Transverse colon (tissue), 4 donors: ENCODE data around the gene MAK. TPM values are rescaled to one million over a fixed set of nuclear protein-coding genes. Genes with fewer than 3 reads are reported as not detected.
"Not testable (repeated sequence)": the region's sequence is repeated elsewhere in the genome, so short reads cannot be mapped to it uniquely, and the experiment has no call there.

Experiments
- DNase-seq: peaks from one replicate; pipeline ENCODE4 v3.0.0-alpha.2; 2019
- H3K27ac ChIP-seq, 4 donors: fragments of 200-600 bp; sonication (generic); 2 replicates each; pipeline ENCODE4 v1.5.1; 2016 to 2018; ENCODE audit warnings: inconsistent platforms in 4 of 4
- H3K27me3 ChIP-seq: fragments of 200-600 bp; sonication (generic); 2 replicates; pipeline ENCODE4 v1.5.1; 2017; ENCODE audit warnings: inconsistent platforms
- H3K36me3 ChIP-seq, 4 donors: fragments of 200-600 bp; sonication (generic); 2 replicates each; pipeline ENCODE4 v1.5.1; 2017 to 2019; ENCODE audit warnings: inconsistent platforms in 4 of 4
- H3K4me1 ChIP-seq, 4 donors: fragments of 200-600 bp; sonication (generic); 2 replicates each; pipeline ENCODE4 v1.5.1; 2017 to 2020; ENCODE audit warnings: inconsistent platforms in 4 of 4
- H3K4me3 ChIP-seq, 4 donors: fragments of 200-600 bp; sonication (generic); 1 replicate in 1 of 4; 2 replicates in 3 of 4; pipeline versions ENCODE4 v1.5.1 to v1.6.1; 2017 to 2019; ENCODE audit warnings: inconsistent platforms in 4 of 4
- H3K9me3 ChIP-seq, 2 donors: fragments of 200-600 bp; sonication (generic); 2 replicates each; pipeline ENCODE4 v1.5.1; 2017 to 2019; ENCODE audit warnings: inconsistent platforms in 2 of 2
- EP300 ChIP-seq: sonication (generic); formaldehyde crosslinking; IDR thresholded peaks from one replicate; pipeline ENCODE4 v1.6.1; 2017; ENCODE audit warnings: antibody characterized with exemption, low read depth
- POLR2A ChIP-seq: fragments of 450-650 bp; IDR thresholded peaks from one replicate; pipeline ENCODE4 v1.6.1; 2016; ENCODE audit warnings: antibody characterized with exemption, mild to moderate bottlenecking, moderate library complexity
- POLR2AphosphoS5 ChIP-seq, 3 donors: sonication (generic); formaldehyde crosslinking; IDR thresholded peaks; one replicate each; pipeline ENCODE4 v1.6.1; 2016; ENCODE audit warnings: antibody characterized with exemption in 3 of 3
- WGBS, 2 donors: methylation state at CpG; one replicate each; pipeline ENCODE4 v1.1.5; 2018; ENCODE audit warnings: low coverage in 1 of 2; 5-methylcytosine and 5-hydroxymethylcytosine counted together
- in situ Hi-C, 4 donors: fragments of 200-750 bp; cut with MboI; loops; one replicate each; pipeline versions ENCODE4 v1.15.0 to v1.15.1; 2017; ENCODE audit warnings: low sequenced_read_pairs in 3 of 4, low pct_ligation_motif_present in 1 of 4, low pct_unique_long_range_greater_than_20kb in 1 of 4
- intact Hi-C: fragments of 100-400 bp; cut with DNase I; formaldehyde crosslinking; loops from one replicate; pipeline ENCODE4 v1.15.1; 2023; ENCODE audit warnings: low total_unique reads
- total RNA-seq, 4 donors: library from RNA; depleted of rRNA; stranded (reverse); fragments of >200 nt; gene quantifications; one replicate each; pipeline ENCODE4 v1.1.0, GENCODE V29; 2016
- TF ChIP-seq, protein P1 (sequence below), 5 experiments: fragments of 200-600 bp in 3 of 5; fragments of 450-650 bp in 2 of 5; sonication (generic) in 3 of 5; IDR thresholded peaks; 1 replicate in 2 of 5; 2 replicates in 3 of 5; pipeline ENCODE4 v1.5.1; 2016 to 2017; ENCODE audit warnings: antibody characterized with exemption in 5 of 5, inconsistent platforms in 3 of 5, mild to moderate bottlenecking in 2 of 5, moderate library complexity in 1 of 5

MAK gene
- total RNA-seq, 4 donors from 2014 or later, result not detected

- 43 to 78% methylated on average over 3 to 11 of the region's 11 CpGs for WGBS, 2 donors
- Histone ChIP-seq H3K4me3 (peak overlapping the region in 3 of 4 donors; percentile 48 to 85 (median 72)), H3K27ac (peak overlapping the region; percentile 88 to 95 (median 94)), H3K27me3 (no peaks in the 10 kb centered on the region), H3K36me3 (no peaks in the 10 kb centered on the region), H3K9me3 (no peaks in the 10 kb centered on the region), H3K4me1 (peaks cover 0 to 30% (median 18%) of the 10 kb centered on the region in 4 donors)
- intact Hi-C loops (loop anchor here (2.0 kb wide), 1 partner anchor 25 kb away; the partner anchor contains the start of gene TMEM14B), in situ Hi-C loops (no loop called here)
- DNase-seq, result no peak
- TF ChIP-seq POLR2AphosphoS5 (IDR thresholded peaks at IDR 0.05) (no peak), EP300 (no peak), POLR2A (no peak)
- TF ChIP-seq, protein P1, sequence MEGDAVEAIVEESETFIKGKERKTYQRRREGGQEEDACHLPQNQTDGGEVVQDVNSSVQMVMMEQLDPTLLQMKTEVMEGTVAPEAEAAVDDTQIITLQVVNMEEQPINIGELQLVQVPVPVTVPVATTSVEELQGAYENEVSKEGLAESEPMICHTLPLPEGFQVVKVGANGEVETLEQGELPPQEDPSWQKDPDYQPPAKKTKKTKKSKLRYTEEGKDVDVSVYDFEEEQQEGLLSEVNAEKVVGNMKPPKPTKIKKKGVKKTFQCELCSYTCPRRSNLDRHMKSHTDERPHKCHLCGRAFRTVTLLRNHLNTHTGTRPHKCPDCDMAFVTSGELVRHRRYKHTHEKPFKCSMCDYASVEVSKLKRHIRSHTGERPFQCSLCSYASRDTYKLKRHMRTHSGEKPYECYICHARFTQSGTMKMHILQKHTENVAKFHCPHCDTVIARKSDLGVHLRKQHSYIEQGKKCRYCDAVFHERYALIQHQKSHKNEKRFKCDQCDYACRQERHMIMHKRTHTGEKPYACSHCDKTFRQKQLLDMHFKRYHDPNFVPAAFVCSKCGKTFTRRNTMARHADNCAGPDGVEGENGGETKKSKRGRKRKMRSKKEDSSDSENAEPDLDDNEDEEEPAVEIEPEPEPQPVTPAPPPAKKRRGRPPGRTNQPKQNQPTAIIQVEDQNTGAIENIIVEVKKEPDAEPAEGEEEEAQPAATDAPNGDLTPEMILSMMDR (IDR thresholded peaks at IDR 0.05), result no peak
Observed at GRCh38 chr6:10721850-10722569, 116.3 kb downstream of the MAK start.

DNA sequence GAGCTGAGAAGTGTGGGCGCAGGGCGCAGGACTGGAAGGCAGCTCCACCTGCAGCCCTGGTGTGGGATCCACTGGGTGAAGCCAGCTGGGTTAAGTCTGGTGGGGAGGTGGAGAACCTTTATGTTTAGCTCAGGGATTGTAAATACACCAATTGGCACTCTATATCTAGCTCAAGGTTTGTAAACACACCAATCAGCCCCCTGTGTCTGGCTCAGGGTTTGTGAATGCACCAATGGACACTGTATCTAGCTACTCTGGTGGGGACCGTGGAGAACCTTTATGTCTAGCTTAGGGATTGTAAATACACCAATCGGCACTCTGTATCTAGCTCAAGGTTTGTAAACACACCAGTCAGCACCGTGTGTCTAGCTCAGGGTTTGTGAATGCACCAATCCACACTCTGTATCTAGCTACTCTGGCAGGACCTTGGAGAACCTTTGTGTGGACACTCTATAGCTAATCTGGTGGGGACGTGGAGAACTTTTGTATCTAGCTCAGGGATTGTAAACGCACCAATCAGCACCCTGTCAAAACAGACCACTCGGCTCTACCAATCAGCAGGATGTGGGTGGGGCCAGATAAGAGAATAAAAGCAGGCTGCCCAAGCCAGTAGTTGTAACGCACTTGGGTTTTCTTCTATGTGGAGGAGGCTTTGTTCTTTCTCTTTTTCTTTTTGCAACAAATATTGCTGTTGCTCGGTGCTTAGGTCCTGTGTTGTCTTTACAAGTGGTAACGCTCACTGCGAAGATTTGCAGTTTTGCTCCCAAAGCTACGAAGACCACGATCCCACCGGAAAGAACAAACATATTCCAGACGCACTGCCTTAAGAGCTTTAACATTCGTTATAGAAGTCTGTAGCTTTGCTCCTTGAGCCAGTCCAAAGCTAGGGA is 117.1 kb downstream of the MAK start:
- in situ Hi-C loops, result not testable (repeated sequence)

DNA sequence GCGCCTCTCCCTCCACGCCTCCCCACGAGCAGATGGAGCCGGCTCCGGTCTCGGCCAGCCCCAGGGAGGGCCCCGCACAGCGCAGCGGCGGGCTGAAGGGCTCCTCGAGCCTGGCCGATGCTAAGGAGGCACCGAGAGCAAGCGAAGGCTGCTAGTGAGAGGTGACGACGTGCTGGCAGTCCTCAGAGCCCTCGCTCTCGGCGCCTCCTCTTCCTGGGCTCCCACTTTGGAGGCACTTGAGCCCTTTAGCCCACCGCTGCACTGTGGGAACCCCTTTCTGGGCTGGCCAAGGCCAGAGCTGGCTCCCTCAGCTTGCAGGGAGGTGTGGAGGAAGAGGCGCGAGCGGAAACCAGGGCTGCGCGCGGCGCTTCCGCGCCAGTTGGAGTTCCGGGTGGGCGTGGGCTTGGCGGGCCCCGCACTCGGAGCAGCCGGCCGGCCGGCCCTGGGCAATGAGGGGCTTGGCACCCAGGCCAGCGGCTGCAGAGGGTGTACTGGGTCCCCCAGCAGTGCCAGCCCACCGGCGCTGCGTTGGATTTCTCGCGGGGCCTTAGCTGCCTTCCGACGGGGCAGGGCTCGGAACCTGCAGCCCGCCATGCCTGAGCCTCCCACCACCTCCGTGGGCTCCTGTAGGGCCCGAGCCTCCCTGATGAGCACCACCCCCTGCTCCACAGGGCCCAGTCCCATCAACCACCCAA is 117.9 kb downstream of the MAK start:
- TF ChIP-seq, protein P1 (IDR thresholded peaks at IDR 0.05), result no peak
- TF ChIP-seq POLR2AphosphoS5 (IDR thresholded peaks at IDR 0.05), result peak in 2 of 3 donors; percentile 31 to 44
- peak; percentile 74 for TF ChIP-seq POLR2A
- no peaks in the 10 kb centered on the region for H3K27me3 ChIP-seq
- H3K4me3 ChIP-seq, result peak overlapping the region; percentile 6 to 62 (median 58)
- H3K36me3 ChIP-seq, result no peaks in the 10 kb centered on the region
- in situ Hi-C loops (no loop called here), intact Hi-C loops (no loop called here)
- H3K9me3 ChIP-seq, result no peaks in the 10 kb centered on the region
- peak overlapping the region; percentile 79 to 93 (median 88) for H3K27ac ChIP-seq
- peaks cover 0 to 30% (median 18%) of the 10 kb centered on the region in 4 donors for H3K4me1 ChIP-seq
- WGBS, 2 donors, result 77% methylated on average over 49 of the region's 49 CpGs; no CpG with 5 or more reads in 1 of the 2 donors
- peak; percentile 43 for DNase-seq

More for the DNA sequence above, 117.1 kb downstream of the MAK start:
- DNase-seq, H3K36me3 ChIP-seq, intact Hi-C loops, H3K27me3 ChIP-seq, H3K9me3 ChIP-seq: not testable (repeated sequence)
- Histone ChIP-seq H3K4me1 (peaks cover 0 to 30% (median 18%) of the 10 kb centered on the region in 4 donors), H3K4me3 (peak overlapping the region in 3 of 4 donors; percentile 57 to 62 (median 58)), H3K27ac (peak overlapping the region; percentile 79 to 93 (median 88))
- TF ChIP-seq, protein P1 (IDR thresholded peaks at IDR 0.05), result peak in 1 of 5 experiments; percentile 28
- WGBS, 2 donors, result 83 to 84% methylated on average over 12 to 17 of the region's 17 CpGs

DNA sequence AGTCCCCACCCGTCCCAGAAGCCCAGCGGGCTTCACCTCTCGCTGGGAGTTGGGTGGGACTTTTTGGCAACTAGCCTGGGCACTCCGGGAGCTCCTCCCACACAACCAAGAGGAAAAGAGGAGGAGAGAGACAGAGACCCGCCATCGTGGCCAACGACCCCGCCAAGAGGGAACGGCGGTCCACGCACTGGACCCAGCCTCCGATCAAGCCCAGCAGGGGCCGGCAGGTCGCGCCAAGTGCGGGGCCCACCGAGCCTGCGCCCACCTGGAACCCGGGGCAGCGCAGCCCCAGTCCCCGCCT is 118.4 kb downstream of the MAK start:
- Histone ChIP-seq H3K4me1 (peaks cover 0 to 28% (median 17%) of the 10 kb centered on the region in 4 donors), H3K27ac (peak overlapping the region; percentile 79 to 93 (median 88)), H3K27me3 (no peaks in the 10 kb centered on the region), H3K9me3 (no peaks in the 10 kb centered on the region), H3K36me3 (no peaks in the 10 kb centered on the region), H3K4me3 (peak overlapping the region; percentile 6 to 62 (median 58))
- 54 to 67% methylated on average over 1 to 6 of the region's 21 CpGs for WGBS, 2 donors
- in situ Hi-C loops (no loop called here), intact Hi-C loops (no loop called here)
- no peak for TF ChIP-seq EP300
- no peak for TF ChIP-seq POLR2AphosphoS5 (IDR thresholded peaks at IDR 0.05)
- TF ChIP-seq POLR2A, result no peak
- TF ChIP-seq, protein P1 (IDR thresholded peaks at IDR 0.05), result no peak
- DNase-seq, result peak; percentile 16
